Measurements from ENCODE around the gene PIM3.

PIM3 gene

GRCh38 chr22:49958931-49959781 lies 1.4 kb upstream of the PIM3 start:
- TF ChIP-seq CTCF (IDR thresholded peaks at IDR 0.05): no peak

- TF ChIP-seq CTCF (IDR thresholded peaks at IDR 0.05): no peak
Measured at GRCh38 chr22:49959782-49960158, 802 bp upstream of the PIM3 start.

- TF ChIP-seq CTCF (IDR thresholded peaks at IDR 0.05): no peak
Measured at GRCh38 chr22:49961005-49961600, 531 bp downstream of the PIM3 start.

GRCh38 chr22:49961601-49962011 lies 1.0 kb downstream of the PIM3 start:
- no peak for TF ChIP-seq CTCF (IDR thresholded peaks at IDR 0.05)

- TF ChIP-seq CTCF (IDR thresholded peaks at IDR 0.05): no peak
Measured at GRCh38 chr22:49962012-49962750, 1.6 kb downstream of the PIM3 start.

GRCh38 chr22:49962751-49963646 lies 2.4 kb downstream of the PIM3 start:
- TF ChIP-seq CTCF (IDR thresholded peaks at IDR 0.05): no peak

GRCh38 chr22:49963647-49964026 lies 3.1 kb downstream of the PIM3 start:
- TF ChIP-seq CTCF (IDR thresholded peaks at IDR 0.05): no peak

All from LNCAP (cell line).